GM21576 (cell line): ENCODE results near the gene CLCN4.

Experiments
- ATAC-seq: cut with Tn5 transposase; IDR thresholded peaks from one replicate; pipeline ENCODE4 v1.9.1; 2021; ENCODE audit warnings: mild to moderate bottlenecking, moderate library complexity; ENCODE audit not compliant: unreplicated experiment

CLCN4 gene

GRCh38 chrX:10156199-10157031 is at the start of gene CLCN4:
Gene CLCN4, plus strand, starts transcription at chrX:10156975. Its CDS starts 28,058 bp downstream, at chrX:10185033.
- ATAC-seq: peak; percentile 54

DNA sequence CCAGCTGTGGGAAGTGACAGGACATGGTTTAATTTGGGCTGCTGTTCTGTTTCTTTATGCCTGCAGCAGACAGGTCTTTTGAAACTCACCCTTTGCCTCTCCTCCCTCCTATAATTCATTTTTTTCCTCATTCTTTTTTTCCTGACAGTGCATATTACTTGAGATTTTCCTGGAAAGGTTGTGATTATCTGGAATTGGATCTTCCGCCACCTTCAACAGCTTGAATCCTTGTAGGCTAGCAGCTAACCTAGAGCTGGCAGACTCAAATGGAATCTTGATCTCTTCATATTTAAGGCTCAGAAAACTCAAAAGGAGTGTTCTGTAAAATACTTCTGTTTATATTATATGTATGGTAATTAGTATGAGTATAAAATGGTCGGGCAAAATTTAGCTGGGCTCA is 49.3 kb upstream of the CLCN4 start:
- ATAC-seq: no peak

- ATAC-seq: no peak
Measured at GRCh38 chrX:10108288-10108687, 48.5 kb upstream of the CLCN4 start.

DNA sequence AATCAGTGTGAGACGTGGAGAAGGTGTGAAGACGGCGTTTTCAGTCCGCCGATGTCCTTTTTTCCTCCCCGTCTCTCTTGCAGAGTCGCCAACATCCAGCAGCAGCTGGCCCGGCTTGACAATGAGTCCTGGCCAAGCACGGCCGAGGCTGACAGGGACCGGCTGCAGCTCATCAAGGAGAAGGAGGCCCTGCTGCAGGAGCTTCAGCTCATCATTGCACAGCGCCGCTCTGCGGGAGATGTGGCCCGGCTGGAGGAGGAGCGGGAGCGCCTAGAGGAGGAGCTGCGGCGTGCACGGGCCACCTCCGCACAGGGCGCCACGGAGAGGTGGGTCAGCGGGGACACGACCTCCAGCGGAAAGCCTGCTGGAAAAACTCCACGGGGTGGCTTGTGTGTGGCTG is 47.1 kb upstream of the CLCN4 start:
- ATAC-seq: no peak

DNA sequence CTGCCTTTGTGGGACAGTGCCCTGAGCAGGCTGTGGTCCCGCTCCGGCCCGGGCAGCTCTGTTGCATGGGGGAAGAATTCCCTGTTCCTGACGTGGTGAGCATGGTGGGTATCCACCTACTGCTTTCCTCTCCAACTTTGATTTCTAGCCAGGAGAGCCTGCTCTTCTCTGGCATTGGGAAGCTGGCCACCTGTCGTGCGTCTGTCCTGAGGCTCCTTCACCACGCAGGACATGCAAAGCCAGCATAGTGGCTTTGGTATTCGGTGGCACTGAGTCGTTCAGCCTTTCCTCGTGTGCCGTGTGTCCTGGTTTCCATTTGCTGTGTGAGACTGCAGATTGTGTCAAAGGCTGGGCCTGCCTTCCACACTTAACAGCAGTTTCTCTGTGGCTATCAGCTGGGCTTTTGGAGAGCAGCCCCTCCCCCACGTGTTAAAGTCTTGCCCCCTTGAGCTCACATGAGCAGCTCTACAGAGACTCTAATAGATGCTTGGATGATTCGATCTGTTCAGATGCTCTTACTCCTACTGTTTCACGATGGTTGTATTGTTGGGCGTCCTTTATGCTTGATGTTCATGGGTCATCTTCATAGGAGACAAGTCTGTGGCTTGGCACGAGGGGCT is 46.3 kb upstream of the CLCN4 start:
- no peak for ATAC-seq

DNA sequence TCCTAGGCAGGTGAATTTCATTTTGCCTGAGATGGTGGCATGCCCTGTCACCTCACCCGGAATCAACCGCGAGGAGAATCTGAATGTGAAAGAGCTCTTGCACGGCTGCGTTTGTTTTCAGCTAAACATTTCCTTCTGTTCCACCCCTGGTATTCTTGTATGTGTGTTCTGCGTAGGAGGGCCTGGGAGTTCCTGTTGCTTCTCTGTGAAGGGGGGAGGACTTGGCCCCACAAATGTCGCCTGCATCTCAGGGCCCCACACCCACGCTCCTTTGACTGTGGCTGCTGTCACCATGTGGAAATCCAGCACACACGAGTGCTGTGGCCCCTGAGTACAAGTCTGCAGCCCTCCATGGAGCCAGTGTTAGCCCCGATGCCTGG is 45.8 kb upstream of the CLCN4 start:
- ATAC-seq: peak; percentile 41

DNA sequence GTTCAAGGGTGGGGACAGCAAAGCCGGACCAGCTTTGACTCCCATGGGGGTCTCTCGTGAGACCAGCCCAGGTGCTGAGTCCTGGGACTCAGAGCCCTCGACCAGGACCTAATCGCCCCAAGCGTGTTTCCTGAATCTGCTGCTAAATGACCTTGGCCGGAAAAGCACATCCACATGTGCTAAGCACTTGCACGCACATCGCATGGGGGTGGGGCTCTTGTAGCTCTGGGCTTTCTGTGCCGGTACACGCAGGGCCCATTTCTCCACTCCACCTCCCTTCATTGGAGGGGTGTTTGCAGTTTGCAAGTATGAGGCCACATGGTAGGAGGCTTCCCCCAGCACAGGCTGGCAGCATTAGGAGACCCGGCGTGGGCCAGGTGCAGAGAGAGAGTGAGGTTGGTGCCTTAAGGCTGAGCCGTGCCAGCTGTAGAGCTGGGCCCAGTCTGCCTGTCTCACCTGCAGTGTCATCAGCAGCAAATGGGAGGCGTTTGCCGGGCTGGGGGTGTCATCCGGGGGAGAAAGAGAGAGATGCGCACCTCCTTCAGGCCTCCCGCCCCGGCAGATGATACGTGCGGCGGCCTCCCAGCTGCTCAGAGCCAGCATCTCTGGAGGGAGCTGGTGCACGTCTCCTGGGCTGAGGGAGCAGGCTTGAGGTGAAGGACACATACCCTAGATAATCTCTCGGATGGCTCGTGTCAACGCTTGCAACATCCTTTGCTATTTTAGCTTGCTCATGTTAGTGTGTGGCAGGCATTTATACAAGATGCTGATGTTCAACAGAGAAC is 45.2 kb upstream of the CLCN4 start:
- ATAC-seq: peak; percentile 32

GRCh38 chrX:10112510-10112909 is 44.3 kb upstream of the CLCN4 start:
- ATAC-seq: peak; percentile 42

DNA sequence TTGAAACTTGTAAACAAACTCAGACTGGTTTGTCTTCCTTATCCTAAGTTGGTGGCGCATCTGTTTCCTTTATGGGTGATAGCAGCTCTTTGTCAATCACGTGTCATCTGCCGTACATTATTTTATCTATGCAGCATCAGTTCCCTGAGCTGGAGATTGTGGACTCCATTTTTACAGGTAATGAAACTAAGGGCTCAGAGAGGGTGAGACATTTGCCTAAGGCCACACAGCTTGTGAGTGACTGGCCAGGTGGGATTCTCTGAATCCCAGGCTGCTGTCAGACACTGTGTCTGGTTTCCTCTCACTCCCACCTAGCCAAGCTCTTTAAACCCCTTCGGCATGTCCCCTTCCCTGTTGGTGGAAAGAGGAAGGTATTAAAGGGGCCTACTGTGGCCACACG is 41.7 kb upstream of the CLCN4 start:
- ATAC-seq: no peak

- no peak for ATAC-seq
Measured at GRCh38 chrX:10117301-10117700, 39.5 kb upstream of the CLCN4 start.

GRCh38 chrX:10117864-10118377 is 38.9 kb upstream of the CLCN4 start:
- no peak for ATAC-seq

GRCh38 chrX:10118530-10118929 is 38.2 kb upstream of the CLCN4 start:
- no peak for ATAC-seq

- ATAC-seq: peak; percentile 53
Measured at GRCh38 chrX:10119399-10119990, 37.3 kb upstream of the CLCN4 start.

DNA sequence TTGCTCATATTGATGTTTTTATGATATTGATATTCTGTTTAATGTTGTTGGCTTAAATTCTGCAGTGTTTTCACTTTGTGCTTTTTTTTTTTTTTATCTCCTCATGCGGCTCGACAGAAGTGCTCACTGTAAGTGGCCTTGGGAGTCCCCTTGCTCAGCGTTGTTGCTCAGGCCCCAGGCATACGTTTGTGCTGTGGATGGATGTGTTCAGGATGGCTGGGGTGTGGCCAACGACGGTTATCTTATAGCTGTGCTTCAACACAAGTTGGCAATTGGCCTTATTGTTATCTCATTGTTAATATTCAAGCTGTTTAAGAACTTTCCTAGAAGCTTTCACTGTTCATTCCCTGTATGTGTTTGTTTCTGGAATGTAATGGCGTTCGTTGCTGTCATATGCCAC is 36.4 kb upstream of the CLCN4 start:
- no peak for ATAC-seq

DNA sequence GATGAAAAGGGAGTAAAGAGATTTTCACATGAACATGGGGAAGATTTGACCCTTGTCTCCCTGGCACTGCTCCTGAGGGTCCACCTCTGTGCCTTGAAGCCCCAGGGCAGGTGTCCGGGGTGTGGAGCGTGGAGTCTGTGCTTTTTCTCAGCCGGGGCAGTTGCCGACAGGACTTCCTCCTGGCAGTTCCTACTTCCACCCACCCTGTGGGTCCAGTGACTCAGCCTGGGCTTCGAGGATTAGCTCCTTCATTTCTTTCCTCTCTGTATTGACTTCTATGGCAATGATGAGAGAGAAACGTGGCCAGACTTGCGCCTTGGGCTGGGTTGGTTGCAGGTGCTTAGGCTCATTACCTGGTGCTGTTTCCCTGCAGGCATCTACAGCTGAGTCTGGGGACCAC is 35.9 kb upstream of the CLCN4 start:
- no peak for ATAC-seq

DNA sequence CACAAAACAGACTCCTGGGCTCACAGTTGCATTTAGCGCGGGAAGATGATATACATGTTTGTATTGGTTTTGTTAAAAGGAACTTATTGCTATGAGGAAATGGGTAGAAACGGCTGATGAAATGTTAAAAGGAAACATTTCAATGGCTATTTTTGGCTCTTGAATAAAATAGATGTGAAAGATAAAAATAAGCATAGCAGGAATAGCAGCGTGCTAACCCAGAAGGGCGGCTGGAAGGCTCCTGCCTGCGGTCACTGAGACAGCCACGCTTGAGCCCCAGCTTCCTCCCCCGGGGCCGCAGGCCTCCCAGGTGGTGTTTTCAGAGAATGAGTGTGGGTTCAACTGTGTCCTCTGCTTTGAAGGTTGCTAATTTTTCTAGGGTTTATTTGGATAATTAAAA is 35.0 kb upstream of the CLCN4 start:
- peak; percentile 76 for ATAC-seq

DNA sequence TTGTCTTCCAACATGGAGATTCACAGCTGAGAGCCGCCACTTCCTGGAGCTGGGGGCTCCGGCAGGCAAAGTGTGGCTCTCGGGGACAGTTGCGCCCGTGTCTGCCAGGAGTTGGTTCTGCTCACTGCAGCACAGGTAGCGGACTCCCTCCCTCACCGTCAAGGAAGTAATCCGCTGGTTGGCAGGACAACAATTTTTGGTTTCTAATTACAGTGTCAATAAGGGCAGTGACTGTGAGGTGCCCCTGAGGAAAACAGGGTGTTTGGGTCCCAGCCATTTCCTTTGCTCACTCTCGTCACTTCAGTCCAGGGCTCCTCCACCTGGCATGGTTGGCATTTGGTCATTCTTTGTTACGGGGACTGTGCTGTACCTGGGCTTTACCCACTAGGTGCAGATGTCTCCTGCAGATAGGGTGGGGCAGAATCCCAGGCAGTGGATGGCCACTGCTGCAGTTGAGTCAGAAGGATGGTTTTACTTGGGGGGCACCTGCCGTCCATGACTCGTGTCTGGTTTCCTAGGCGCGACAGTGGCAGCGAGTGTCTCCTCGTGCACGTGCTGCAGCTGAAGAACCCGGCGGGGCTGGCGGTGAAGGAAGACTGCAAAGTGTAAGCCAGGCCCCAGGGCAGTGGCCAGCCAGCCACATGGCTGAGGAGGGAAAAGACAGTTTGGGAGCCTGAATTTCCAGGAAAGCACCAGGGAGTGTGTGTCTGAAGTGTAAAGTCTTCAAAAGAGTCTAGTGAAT is 32.1 kb upstream of the CLCN4 start:
- no peak for ATAC-seq

DNA sequence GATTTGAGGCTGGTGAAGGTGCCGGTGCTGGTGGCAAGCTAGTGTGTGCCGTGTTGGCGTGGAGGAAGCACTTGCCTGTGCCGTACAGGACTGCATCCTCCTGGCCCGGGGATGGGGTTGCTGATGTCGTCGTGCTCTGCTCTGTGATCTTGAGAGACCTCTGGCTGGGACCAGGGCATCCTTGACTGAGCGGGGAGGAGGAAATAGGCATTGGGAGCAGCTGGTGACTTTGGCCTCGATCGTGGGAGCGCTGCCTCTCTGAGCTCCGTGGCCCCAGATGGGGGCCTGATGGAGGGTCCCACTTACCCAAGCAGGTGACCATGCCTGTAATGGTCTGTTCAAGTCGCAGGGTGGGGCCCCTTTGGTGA is 31.5 kb upstream of the CLCN4 start:
- no peak for ATAC-seq

DNA sequence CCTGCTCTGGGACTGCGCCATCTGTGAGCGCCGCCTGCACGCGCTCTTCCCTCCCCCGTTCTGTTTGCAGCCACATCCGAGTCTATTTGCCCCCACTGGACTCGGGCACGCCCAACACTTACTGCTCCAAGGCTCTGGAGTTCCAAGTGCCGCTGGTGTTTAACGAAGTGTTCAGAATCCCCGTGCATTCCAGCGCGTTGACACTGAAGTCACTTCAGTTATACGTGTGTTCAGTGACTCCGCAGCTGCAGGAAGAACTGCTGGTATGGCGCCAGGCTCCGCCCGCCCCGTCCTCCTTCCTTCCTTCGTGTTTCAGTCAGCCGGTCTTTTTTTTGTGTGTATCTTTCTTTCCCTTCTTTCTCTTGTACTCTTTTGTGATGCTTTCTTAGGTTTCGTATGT is 30.7 kb upstream of the CLCN4 start:
- ATAC-seq: no peak

GRCh38 chrX:10126834-10127233 is 29.9 kb upstream of the CLCN4 start:
- no peak for ATAC-seq

DNA sequence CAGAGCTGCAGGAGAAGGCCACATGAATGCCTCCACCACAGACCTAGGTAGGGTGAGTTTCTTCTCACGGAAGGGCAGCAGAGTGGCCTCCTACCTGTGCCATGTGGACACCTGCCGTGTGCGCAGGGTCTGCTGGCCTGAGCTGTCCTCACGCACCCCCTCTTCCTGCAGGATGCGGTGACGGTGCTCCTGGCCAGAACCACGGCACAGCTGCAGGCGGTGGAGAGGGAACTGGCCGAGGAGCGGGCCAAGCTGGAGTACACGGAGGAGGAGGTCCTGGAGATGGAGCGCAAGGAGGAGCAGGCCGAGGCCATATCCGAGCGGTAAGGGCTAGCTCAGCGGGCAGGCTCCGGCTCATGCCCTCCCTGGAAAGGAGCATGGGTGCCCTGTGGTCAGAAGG is 28.4 kb upstream of the CLCN4 start:
- no peak for ATAC-seq
